Nephron progenitor cell (in vitro differentiated cells): ENCODE results near the gene RRP36.

Experiments used
- DNase-seq: peaks from one replicate; pipeline ENCODE4 v3.0.0; 2021
- H3K27ac Mint-ChIP-seq: 2 replicates; pipeline ENCODE4 v1.8.0; 2021; ENCODE audit warnings: mild to moderate bottlenecking, moderate library complexity, mixed read lengths
- H3K27me3 Mint-ChIP-seq: 2 replicates; pipeline ENCODE4 v1.8.0; 2021; ENCODE audit warnings: mild to moderate bottlenecking, low read depth, mixed read lengths; ENCODE audit not compliant: poor library complexity
- H3K36me3 Mint-ChIP-seq: 2 replicates; pipeline ENCODE4 v1.8.0; 2021; ENCODE audit warnings: low read depth, mixed read lengths
- H3K4me1 Mint-ChIP-seq: 2 replicates; pipeline ENCODE4 v1.8.0; 2021; ENCODE audit warnings: mixed read lengths
- H3K4me3 Mint-ChIP-seq: 2 replicates; pipeline ENCODE4 v1.8.0; 2021; ENCODE audit warnings: mild to moderate bottlenecking, moderate library complexity, mixed read lengths
- H3K9me3 Mint-ChIP-seq: 2 replicates; pipeline ENCODE4 v1.8.0; 2021; ENCODE audit warnings: mild to moderate bottlenecking, moderate library complexity, mixed read lengths
- TF ChIP-seq, protein P1 (sequence below): fragments of 200-600 bp; sonication (generic); IDR thresholded peaks from 2 replicates; pipeline ENCODE4 v1.5.0; 2021; ENCODE audit warnings: antibody characterized with exemption

RRP36 gene

DNA sequence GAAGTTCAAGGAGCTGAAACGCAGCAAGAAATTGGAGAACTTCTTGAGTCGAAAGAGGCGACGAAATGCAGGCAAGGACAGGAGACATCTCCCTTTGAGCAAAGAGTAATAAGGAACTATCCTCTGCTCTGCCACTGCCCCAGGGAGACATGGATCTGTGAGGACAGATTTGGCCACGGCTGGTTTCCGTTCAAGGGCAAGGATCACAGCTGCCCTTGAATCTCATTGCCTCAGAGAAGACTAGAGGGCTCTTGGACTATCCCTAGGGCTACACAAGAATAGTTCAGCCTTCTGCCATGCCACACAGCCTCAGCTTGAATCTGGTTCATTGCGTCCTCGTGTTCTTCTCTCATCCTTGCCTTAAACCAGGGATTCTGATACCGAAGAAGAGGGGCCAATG, 7.7 kb downstream of the RRP36 start:
- Mint-ChIP-seq H3K4me3 (no peak overlapping the region), H3K9me3 (no peaks in the 10 kb centered on the region), H3K36me3 (peaks cover 84% of the 10 kb centered on the region), H3K27me3 (no peaks in the 10 kb centered on the region), H3K4me1 (peaks cover 4% of the 10 kb centered on the region), H3K27ac (peak overlapping the region; percentile 36)
- DNase-seq = no peak
- TF ChIP-seq, protein P1, sequence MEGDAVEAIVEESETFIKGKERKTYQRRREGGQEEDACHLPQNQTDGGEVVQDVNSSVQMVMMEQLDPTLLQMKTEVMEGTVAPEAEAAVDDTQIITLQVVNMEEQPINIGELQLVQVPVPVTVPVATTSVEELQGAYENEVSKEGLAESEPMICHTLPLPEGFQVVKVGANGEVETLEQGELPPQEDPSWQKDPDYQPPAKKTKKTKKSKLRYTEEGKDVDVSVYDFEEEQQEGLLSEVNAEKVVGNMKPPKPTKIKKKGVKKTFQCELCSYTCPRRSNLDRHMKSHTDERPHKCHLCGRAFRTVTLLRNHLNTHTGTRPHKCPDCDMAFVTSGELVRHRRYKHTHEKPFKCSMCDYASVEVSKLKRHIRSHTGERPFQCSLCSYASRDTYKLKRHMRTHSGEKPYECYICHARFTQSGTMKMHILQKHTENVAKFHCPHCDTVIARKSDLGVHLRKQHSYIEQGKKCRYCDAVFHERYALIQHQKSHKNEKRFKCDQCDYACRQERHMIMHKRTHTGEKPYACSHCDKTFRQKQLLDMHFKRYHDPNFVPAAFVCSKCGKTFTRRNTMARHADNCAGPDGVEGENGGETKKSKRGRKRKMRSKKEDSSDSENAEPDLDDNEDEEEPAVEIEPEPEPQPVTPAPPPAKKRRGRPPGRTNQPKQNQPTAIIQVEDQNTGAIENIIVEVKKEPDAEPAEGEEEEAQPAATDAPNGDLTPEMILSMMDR = no peak

DNA sequence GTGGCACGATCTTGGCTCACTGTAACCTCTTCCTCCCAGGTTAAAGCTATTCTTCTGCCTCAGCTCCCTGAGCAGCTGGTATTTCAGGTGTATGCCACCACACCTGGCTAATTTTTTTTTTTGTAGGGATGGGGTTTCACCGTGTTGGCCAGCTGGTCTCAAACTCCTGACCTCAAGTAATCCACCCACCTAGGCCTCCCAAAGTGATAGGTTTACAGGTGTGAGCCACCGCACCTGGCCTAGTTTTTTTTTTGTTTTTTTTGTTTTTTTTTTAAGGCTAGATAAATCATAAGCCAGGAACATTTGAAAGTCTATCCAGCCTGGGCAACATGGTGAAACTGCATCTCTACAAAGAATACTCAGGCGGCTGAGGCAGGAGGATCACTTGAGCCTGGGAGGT, 10.9 kb downstream of the RRP36 start:
- H3K4me1 Mint-ChIP-seq = no peaks in the 10 kb centered on the region
- peaks cover 81% of the 10 kb centered on the region for H3K36me3 Mint-ChIP-seq
- H3K27me3 Mint-ChIP-seq = no peaks in the 10 kb centered on the region
- TF ChIP-seq, protein P1 = no peak
- DNase-seq = no peak
- no peak overlapping the region for H3K27ac Mint-ChIP-seq
- H3K9me3 Mint-ChIP-seq = no peaks in the 10 kb centered on the region
- no peak overlapping the region for H3K4me3 Mint-ChIP-seq

DNA sequence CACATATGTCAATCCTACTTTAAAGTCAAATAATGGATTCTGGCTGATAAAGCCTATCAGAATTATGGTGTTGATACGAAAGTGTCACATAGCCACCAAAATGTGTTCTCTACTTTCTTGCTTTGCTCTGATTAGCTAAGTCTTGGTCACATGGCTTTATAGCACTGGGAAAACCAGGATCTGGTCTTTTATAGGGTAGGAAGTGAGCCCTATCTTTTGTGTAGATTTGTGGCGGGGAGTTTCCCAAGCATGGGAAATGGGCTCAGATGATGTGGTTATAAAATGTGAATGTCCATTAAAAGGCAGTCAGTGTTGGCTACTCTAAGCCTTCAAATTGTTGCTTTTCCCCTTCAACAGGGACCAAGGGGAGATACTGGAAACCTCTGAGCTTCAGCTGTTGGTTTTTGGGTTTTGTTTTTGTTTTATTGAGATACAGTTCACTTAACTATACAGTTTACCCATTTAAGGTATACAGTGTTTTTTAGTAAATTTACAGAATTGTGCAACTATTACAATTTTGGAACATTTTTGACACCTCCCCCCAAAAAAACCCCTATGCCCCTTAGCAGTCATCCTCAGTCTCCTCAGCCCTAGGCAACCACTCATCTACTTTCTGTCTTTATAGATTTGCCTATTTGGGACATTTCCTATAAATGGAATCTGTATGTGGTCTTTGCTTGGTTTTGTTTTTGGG, 12.2 kb downstream of the RRP36 start:
- no peaks in the 10 kb centered on the region for H3K4me1 Mint-ChIP-seq

DNA sequence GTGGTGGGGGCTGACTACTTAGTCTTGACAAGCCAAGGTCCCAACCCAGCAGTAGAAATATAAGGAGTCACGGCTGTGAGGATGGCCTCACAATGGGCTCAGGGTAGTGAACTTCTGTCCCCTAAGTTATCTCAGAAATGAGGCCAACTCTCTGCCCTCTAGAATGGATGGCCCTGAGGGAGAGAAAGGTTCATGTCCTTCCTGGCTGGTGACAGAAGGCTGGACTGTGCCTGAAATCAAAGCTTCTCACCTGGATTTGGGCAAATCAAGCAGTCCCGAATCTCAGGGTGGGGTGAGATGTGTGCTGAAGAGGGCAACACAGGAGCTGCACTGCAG, 12.7 kb downstream of the RRP36 start:
- peak overlapping the region; percentile 51 for H3K27ac Mint-ChIP-seq
- H3K4me3 Mint-ChIP-seq = no peak overlapping the region
- H3K9me3 Mint-ChIP-seq = no peaks in the 10 kb centered on the region
- TF ChIP-seq, protein P1 = no peak
- H3K4me1 Mint-ChIP-seq = no peaks in the 10 kb centered on the region
- peaks cover 85% of the 10 kb centered on the region for H3K36me3 Mint-ChIP-seq
- DNase-seq = no peak
- no peaks in the 10 kb centered on the region for H3K27me3 Mint-ChIP-seq

More for the DNA sequence above, 12.2 kb downstream of the RRP36 start:
- Mint-ChIP-seq H3K27me3 (no peaks in the 10 kb centered on the region), H3K9me3 (no peaks in the 10 kb centered on the region), H3K36me3 (peaks cover 84% of the 10 kb centered on the region), H3K27ac (peak overlapping the region; percentile 51), H3K4me3 (no peak overlapping the region)
- DNase-seq = no peak
- TF ChIP-seq, protein P1 = no peak

DNA sequence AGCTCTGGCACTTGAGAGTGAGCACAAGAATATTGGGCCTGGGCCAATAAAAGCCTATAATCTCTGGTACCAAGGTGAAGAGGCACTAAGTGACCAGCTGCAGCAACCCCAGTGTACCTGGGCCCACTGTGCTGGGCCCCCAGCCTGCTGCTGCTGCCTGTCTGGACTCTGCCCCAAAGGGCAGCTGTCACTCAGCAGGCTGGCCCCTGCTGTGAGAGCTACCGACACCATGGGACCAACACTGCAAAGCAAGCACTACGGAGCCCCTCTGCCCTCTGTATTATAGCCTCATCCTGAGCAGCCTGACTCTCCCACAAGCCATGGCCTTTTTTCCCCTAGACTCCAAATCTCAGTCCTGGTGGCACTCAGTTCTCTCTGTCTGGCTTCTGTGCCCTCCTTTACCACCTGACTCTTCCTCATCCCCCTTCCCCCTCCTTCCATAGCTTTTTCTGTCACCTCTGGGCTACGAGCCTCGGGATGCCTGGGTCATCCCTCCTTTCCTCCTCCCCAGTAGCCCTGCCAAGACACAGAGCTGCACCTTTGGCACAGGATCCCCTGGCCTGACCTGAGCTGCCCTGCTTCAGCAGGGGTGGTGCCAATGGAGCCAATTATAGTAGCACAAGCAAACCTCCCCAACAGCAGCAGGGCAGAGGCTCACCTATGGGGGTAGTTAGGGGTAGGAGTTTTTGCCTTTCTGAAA, 14.2 kb downstream of the RRP36 start:
- no peaks in the 10 kb centered on the region for H3K27me3 Mint-ChIP-seq
- TF ChIP-seq, protein P1 = no peak
- no peaks in the 10 kb centered on the region for H3K4me1 Mint-ChIP-seq
- H3K36me3 Mint-ChIP-seq = peaks cover 79% of the 10 kb centered on the region
- no peaks in the 10 kb centered on the region for H3K9me3 Mint-ChIP-seq
- DNase-seq = no peak
- H3K27ac Mint-ChIP-seq = no peak overlapping the region
- no peak overlapping the region for H3K4me3 Mint-ChIP-seq

DNA sequence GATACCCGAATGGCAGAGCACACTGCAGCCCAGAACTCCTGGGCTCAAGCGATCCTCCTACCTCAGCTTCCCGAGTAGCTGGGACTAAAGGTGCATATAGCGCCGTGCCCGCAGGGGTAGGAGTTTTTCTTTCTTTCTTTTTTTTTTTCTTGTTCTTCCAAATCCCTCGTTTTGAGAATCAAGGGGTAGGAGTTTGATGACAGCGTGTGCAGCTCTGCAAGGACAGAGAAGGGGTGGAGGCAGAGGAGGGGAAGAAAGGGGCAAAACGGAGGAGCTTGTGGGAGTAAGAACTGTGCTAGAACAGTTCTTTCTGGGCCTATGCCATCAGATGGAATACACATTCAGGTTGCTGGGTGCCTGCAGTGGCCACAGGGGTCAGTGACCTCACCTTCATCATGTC, 15.3 kb downstream of the RRP36 start:
- TF ChIP-seq, protein P1 = no peak
- DNase-seq = no peak
- Mint-ChIP-seq H3K4me3 (no peak overlapping the region), H3K27ac (peak overlapping the region; percentile 68), H3K36me3 (peaks cover 76% of the 10 kb centered on the region), H3K9me3 (no peaks in the 10 kb centered on the region), H3K4me1 (no peaks in the 10 kb centered on the region), H3K27me3 (no peaks in the 10 kb centered on the region)
